ENCODE results near the gene STARD9. TPM values are rescaled to one million over a fixed set of nuclear protein-coding genes. Genes with fewer than 3 reads are reported as not detected.

STARD9 gene
- total and polyA plus RNA-seq, 2 of the 13 experiments (the other 11 are each of a cell fraction or from before 2014, with no cell fraction given), result 5.3 to 7.5 TPM

- BruUV-seq (replicated peaks), result no TSS peak
- Histone ChIP-seq H2AFZ (ENCODE audit: low read length) (no peak overlapping the region), H3K4me3 (replicated peaks in 1 of 3; ENCODE audit: insufficient read depth in 1 of 3, low read depth in 2 of 3, low read length in 3 of 3) (no peak overlapping the region), H3K4me2 (ENCODE audit: low read depth, low read length) (no peak overlapping the region), H3K9me3 (ENCODE audit: low read length) (no peaks in the 10 kb centered on the region), H3K79me2 (ENCODE audit: insufficient read depth, low read length) (no peaks in the 10 kb centered on the region), H3K27ac (ENCODE audit: extremely low read length, insufficient read depth, low read length) (no peak overlapping the region), H3K27me3 (ENCODE audit: control insufficient read depth in 1 of 2, insufficient read depth in 2 of 2, low read length in 2 of 2) (no peaks in the 10 kb centered on the region), H3K9ac (ENCODE audit: insufficient read depth, low read depth, low read length) (no peak overlapping the region), H3K36me3 (replicated peaks in 1 of 2; ENCODE audit: control insufficient read depth in 1 of 2, insufficient read depth in 2 of 2, low read length in 2 of 2) (0 out of 5 replicates have a peak, but pooled peaks cover 0 to 1% of the 10 kb centered on the region in 2 experiments), H4K20me1 (ENCODE audit: insufficient read depth, low read length) (no peaks in the 10 kb centered on the region), H3K4me1 (ENCODE audit: insufficient read depth, low read length) (peaks cover 17% of the 10 kb centered on the region)
- DNase-seq (ENCODE audit: low spot score) (peak; percentile 65), ATAC-seq (peak; percentile 100), FAIRE-seq (peak; percentile 89)
- CTCF ChIA-PET (ENCODE audit: low intra/inter-chr PET ratio, low total read pairs), result interaction anchor here (0.8 to 1.5 kb wide), 2 partner anchors 18 to 222 kb away, joined by 5 to 15 read pairs; no protein-coding TSS in a partner anchor
- POLR2A ChIA-PET, result no interaction called here
- 25% methylated on average over 4 of the region's 4 CpGs for WGBS (ENCODE audit: low lambda C conversion rate)
- intact Hi-C loops (cut with micrococcal nuclease; ENCODE audit: unreplicated experiment), result loop anchor here (1.0 to 5.0 kb wide), 2 partner anchors 222 to 498 kb away; no protein-coding TSS in a partner anchor
- in situ Hi-C loops (cut with HindIII; ENCODE audit: extremely low pct_ligation_motif_present, low pct_unique_long_range_greater_than_20kb), result loop anchor here (25.0 kb wide), 1 partner anchor 508 kb away; the partner anchor contains the start of gene EPB42
- TF ChIP-seq ZNF333 (CRISPR knock-in tag; IDR thresholded peaks at IDR 0.05; ENCODE audit: borderline replicate concordance) (no peak), POLR2AphosphoS5 (IDR thresholded peaks at IDR 0.05; ENCODE audit: low read depth, low read length) (no peak), BCL6 (CRISPR knock-in tag; IDR thresholded peaks at IDR 0.05) (peak; percentile 68), SMARCE1 (IDR thresholded peaks at IDR 0.05; ENCODE audit: borderline replicate concordance) (no peak), RAD21 (CRISPR knock-in tag; IDR thresholded peaks at IDR 0.05) (peak; percentile 84), FOXA3 (CRISPR knock-in tag; IDR thresholded peaks at IDR 0.05) (0 out of 2 replicates have a peak, but pooled peaks have one; percentile 17), ZFAT (CRISPR knock-in tag; conservative IDR thresholded peaks at IDR 0.05) (no peak), CBFB (CRISPR knock-in tag; IDR thresholded peaks at IDR 0.05) (no peak; the same call in 1 of the 2 replicates), CTCF (CRISPR knock-in tag; IDR thresholded peaks at IDR 0.05) (peak; percentile 93), ZNF446 (CRISPR knock-in tag; IDR thresholded peaks at IDR 0.05) (no peak), ZNF451 (CRISPR knock-in tag; IDR thresholded peaks at IDR 0.05) (no peak), ZNF501 (CRISPR knock-in tag; IDR thresholded peaks at IDR 0.05) (peak; percentile 49), SMARCC2 (IDR thresholded peaks at IDR 0.05) (no peak), ZNF576 (CRISPR knock-in tag; IDR thresholded peaks at IDR 0.05) (no peak), NFKBIZ (CRISPR knock-in tag; IDR thresholded peaks at IDR 0.05) (no peak), ZNF142 (CRISPR knock-in tag; IDR thresholded peaks at IDR 0.05) (no peak), TRIM22 (IDR thresholded peaks at IDR 0.05) (no peak)
These were observed 129.1 kb downstream of the STARD9 start for GRCh38 chr15:42704492-42704926.
